Astrocyte of the cerebellum (primary cell): Measurements from ENCODE around the gene TNFRSF19.
A peak's percentile ranks its signal among the peaks of the same experiment; 100 is the strongest.

Experiments
- DNase-seq: peaks from one replicate; pipeline ENCODE4 v3.0.0-alpha.2; 2011; ENCODE audit warnings: low read depth
- H3K4me3 ChIP-seq: 2 replicates; pipeline ENCODE4 v1.5.1; 2011; ENCODE audit warnings: mild to moderate bottlenecking, low read depth, low read length, moderate library complexity
- CTCF ChIP-seq: IDR thresholded peaks from 2 replicates; pipeline ENCODE4 v1.5.1; 2012; ENCODE audit warnings: low read length, low read depth, moderate library complexity, mild to moderate bottlenecking; ENCODE audit errors: missing control alignments
- in situ Hi-C: cut with HindIII; loops from 2 replicates; pipeline ENCODE4 v1.10.0; 2017; ENCODE audit warnings: low sequenced_read_pairs

TNFRSF19 gene

GRCh38 chr13:23722726-23723453 is 152.7 kb downstream of the TNFRSF19 start:
- H3K4me3 ChIP-seq: no peak overlapping the region
- no peak for DNase-seq
- in situ Hi-C loops: no loop called here
- TF ChIP-seq CTCF: no peak

- no peak overlapping the region for H3K4me3 ChIP-seq
- no peak for TF ChIP-seq CTCF
- in situ Hi-C loops: no loop called here
- DNase-seq: peak; percentile 37
These were observed 153.3 kb downstream of the TNFRSF19 start for GRCh38 chr13:23723471-23723870.

DNA sequence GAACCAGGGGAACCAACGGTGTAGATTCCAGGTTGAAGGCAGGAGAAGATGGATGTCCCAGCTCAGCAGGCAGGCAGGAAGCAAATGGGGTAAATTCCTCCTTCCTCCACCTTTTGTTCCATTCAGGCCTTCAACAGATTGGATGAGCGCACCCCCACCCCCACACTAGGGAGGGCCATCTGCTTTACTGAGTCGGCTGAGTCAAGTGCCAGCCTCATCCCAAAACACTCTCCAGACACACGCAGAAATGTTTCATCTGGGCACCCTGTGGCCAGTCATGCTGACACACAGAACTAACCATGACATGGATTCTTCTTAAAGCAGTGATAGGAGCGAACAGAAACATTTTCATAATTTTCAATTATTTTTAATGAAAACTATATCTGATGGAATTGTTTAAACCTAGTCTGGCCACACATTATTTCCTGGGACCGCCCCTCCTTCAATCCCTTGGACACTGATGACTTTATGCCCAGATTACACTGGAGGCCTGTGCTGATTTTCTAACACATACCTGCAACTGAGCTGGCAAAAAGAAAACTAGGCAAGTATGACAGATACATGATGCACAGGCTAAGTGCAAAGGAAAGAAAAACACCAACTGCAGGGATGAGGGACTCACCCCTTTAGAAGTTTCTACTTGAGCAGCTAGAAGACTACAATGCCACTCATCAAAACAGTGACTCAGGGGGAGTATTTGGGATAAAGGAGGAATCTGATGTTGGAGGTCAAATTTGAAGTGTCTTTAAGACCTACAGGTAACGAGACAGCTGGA is 154.2 kb downstream of the TNFRSF19 start:
- no peak for TF ChIP-seq CTCF
- H3K4me3 ChIP-seq: no peak overlapping the region
- no peak for DNase-seq
- in situ Hi-C loops: no loop called here
